ENCODE results near the gene NID2.

The NID2 gene

DNA sequence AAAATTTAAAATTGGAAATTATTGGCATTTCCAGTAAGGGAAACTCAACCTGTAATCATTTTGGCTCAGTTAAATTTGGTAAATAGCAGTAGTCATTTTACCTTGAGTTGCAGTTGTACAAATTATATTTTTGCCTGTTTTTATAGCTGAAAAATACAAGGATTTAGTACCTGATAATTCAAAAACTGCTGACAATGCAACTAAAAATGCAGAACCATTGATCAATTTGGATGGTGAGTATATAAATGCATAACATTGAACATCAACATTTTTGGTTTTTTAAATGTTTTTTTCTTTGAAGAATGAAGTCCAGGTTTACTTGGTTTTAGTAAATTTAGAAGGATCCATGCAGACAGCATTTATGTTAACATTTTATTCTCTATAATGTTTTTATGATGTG is 70.5 kb downstream of the NID2 start:
- DNase-seq, result no peak

DNA sequence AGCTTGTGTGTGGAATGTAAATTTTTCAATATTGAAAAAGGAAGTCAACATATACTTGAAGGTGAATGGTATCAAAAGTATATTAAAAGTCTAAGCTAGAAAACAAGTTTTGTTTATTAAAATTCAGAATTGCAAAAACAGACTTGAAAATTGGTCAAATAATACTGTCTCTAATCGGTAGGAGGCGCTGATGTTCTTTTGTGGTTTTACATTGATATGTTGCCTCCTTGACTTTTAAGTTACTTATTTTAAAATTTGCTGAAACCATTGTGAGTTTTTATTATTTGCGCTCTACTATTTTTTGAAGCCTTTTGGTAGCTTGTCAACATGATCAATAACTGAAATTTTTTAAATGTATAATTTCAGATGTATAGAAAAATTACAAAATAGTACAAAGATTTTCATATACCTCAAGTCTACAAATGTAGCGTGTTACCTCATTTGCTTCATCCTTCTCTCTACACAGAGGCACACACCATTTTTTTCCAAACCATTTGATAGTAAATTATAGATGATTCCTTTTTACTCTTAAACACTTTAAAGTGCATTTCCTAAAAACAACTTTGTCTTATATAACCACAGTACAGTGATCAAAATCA is 72.6 kb downstream of the NID2 start:
- no peak for DNase-seq

DNA sequence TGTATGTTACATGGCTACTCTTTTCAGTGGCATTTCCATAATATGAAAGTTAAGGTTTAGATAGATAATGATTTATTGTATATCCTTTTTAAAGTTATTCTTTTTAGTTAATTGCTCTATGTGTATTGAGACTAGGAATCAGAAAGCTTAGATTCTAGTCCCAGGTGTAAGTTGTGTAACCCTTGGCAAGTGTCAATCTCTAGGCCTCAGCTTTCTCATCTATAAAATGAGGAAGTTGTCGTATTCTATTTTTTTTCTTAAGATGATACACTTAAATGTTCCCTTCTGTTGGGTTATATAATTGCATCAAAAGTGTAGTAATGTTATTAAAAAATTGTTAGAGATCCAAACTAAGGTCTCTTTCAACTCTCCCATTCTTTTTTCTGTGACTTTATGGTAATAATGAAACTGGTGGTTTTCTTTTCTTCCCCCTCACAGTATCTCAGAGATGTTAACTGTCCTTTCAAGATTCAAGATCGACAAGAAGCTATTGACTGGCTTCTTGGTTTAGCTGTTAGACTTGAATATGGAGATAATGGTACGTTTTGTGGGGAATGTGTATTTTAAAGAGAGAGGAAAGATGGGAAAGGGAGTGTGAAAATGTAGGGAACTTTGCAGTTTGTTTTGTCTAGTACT is 75.5 kb downstream of the NID2 start:
- DNase-seq, result no peak

DNA sequence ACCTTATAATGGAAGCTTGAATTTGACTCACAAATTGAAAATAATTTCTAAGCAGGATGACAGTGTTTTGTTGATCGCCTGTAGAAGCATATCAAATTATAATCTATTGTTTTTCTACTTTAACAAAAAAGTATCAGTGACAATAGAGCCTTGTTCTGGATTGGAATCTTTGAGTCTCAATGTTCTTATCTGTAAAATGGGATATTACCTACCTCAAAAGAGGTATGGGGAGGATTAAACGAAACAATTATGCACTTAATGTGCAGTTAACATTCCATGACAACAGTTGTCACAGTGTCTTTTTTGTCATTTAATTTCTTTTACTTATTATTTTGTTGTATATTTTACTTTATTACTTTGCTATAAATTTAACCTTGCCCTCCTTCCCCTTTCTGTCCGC is 78.4 kb downstream of the NID2 start:
- DNase-seq, result no peak

DNA sequence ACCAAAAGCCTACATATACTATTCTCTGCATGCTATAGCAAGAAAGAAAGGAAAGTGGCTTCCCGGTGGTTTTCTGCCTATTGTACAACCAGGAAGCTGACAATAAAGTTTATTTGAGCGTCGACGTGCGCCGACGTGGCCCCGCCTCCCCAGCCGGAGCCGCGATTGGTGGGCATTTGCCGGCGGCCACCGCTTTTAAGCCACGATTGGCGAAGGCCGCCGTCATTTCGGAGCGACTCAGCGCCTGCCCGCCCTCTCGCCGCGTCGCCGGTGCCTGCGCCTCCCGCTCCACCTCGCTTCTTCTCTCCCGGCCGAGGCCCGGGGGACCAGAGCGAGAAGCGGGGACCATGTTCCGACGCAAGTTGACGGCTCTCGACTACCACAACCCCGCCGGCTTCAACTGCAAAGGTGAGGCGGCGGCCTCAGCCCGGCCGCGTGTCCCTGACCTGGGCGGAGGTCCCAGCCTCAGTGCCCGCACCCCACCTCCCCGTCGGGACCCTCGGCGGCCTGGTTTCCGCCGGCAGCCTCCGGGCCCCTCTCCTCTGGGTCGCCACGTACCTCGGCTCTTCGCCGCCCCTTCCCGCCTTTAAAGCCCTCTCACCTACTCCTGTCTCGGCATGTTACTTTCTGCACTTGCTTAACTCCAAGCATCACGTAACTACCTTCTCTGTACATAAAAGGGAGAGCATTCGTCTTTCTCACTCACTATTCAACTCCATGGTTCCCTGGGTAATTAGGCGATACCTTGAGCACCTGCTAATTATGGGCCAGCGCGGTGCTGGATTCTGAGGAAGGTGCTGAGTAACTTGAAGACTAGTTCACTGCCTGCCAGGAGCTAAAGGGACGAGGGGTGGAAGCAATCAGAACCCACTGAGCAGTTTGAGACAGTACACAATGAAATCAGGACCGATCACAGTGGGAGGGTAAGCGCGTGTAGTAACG is 79.3 kb downstream of the NID2 start, which contains the start of gene RTRAF:
TSS of gene RTRAF (plus strand) at position 254 of the 942 bp plus-strand sequence. CDS start at position 348, 94 bp downstream.
- DNase-seq, result peak; percentile 84

DNA sequence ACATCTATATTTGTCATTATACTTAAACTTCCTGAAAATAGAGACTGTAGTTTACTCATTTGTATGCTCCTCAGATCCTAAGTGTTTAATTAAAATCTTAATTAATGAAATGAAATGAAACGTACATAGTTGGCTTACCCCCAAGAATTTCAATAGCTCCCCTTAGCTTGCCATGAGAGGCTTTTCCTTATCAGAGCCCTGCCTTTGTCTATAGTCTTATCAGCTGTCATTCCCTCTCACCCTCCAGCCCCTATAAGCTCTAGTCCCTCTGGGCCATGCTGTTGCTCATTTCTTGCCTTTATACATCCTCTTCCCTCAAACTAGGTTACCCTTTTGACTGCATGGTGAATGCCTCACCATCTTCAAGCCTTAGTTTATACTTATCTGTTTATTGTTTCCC is 80.6 kb downstream of the NID2 start:
- no peak for DNase-seq

DNA sequence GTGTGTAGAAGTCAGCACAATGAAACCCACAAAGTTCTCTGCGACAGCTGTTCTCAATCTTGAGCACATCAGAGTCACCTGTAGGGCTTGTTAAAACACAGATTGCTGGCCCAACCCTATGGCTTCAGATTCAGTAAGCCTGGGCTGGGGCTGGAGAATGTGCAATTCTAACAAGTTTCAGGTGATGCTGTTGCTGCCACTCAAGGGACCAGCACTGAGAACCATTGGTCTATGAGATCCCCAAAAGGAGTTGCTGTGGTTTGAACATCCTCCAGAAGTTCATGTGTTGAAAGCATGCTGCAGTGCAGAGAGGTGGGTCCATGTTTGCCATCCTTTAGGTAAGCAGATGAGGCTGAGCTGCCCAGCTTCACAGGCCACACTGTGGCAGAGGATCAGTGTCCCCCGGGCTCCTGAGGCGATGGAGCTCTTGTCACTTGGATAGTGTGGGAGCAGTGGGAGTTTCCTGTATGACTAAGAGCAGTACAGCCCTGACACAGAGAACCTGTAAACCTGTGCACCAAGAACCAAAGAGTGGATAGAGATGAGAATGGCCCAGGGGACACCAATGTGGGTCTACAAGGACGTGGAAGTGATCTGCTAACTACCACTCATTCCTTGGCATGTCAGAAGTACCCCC is 87.5 kb downstream of the NID2 start:
- DNase-seq, result no peak

DNA sequence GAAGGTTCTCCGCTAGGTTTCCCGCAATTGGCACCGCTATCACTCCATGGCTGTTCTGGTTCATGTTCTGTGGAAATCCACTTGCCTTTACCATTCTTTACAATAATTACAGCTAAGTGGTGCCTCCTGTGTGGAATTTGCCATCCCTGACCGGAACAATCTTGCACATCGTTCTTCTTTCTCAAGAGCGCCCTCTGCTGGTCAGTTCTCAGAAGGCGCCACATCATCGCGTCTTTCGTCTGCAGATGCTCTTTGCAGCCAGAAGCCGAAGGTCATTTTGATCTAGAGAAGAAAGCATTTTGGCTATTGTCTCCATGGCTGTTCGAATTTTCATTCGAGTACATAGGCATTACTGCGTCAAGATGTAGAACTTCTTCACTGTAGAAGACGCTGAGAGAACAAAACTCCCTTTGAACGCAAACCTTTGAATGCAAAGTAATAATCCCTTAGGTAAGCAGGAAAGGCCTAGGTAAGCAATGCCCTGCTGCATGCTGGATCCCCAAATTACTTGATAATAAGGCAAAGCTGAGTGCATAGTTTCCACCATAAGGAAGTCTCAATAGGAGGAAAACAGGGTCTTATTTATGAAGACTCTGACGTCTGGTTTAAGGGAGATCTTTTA is 89.7 kb downstream of the NID2 start:
- DNase-seq, result peak; percentile 59

DNA sequence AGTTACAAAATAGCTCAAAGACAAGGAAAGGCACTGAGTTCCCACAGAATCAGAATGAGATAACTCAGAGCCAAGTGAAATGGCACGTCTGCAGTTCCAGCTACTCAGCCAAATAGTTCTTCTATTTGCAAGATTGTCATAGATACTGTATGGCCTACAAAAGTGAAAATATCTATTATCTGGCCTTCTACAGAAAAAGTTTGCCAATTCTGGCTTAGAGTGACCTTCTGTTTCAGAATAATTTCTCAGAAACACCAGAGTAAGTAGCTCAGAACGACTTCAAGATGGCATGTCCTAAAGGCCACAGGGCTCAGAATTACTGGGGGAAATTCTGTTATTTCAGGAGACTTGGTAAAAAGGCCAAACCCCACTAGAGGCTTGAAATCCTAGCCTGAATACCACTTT is 90.2 kb downstream of the NID2 start:
- no peak for DNase-seq

DNA sequence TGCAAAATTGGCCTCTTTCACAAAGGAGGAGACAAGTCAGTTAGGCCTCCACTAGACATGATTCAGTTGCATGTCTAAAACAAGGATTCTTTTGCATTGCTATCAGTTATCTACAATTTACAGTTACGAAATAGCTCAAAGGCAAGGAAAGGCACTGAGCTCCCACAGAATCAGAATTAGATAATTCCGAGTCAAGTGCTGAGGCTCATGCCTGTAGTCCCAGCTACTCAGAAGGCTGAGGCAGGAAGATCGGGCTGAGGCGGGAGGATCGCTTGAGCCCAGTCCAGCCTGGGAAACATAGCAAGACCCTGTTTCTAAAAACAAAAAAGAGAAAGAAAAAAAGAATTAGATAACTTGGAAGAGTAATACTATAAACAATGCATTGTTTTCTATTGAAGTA is 91.8 kb downstream of the NID2 start:
- peak; percentile 82 for DNase-seq

DNA sequence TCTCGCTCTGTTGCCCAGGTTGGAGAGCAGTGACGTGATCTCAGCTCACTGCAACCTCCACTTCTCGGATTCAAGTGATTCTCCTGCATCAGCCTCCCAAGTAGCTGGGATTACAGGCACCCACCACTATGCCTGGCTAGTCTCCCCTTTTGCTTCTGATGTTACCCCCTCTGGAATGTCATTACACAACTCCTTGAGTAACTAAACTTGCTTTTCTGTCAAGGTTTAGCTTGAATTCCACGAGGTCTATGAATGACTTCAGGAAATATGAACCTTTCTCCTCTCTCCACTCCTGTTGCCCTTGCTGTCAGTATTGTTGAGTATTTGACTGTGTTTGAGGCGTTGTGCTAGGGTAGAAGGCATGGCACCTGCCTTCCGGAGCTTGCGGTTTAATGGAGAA is 96.3 kb downstream of the NID2 start:
- DNase-seq, result no peak

DNA sequence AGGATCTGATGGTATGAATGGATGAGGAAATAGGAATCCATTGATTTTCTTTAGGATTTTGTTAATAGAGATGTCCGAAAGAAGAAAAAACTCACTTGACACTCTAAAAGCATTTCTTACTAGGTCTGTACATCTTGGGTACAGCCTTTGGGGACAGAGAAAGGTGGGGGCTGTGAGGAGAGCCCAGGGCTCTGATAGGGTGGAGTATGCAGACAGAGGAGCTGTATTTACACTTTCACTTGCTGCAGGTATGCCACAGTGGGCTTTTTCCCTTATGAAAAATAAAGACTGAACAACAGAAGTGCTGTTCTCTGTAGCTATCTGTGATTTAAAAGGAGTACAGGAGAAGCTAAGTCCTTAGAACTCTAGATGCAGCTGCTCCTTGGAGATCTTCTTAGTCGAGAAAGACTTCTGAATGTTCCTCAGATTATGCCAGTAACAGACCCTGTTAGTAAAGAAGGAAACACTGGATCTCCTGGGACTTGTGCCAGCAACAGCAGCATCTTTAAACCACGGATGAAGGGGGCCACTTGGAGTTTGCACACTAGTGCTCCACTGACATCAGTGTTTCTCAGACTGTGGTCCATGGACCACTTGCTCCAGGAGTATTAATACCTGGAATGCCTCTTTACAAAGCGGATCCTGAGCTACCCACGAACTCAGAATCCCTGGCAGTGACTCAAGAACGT is 98.9 kb downstream of the NID2 start:
- DNase-seq, result no peak

DNA sequence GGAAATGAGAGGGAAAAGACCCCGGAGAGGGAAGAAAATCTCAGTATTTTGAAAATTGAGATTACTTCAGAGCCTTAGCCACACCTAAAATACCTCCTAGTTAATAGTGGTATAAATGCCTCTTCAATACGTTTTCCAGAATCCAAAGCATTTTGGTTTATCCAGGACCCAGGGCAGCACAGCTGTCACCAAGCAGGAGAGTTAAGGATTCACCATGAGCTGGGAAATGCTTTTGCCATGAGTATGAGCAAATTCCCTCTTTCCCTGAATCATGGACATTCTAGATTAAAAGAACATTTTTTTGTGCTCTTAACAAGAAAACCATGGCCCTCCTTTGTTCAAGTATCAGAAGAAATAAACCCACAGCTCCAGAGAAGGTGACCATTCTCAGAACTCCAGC is 101.3 kb downstream of the NID2 start:
- no peak for DNase-seq

DNA sequence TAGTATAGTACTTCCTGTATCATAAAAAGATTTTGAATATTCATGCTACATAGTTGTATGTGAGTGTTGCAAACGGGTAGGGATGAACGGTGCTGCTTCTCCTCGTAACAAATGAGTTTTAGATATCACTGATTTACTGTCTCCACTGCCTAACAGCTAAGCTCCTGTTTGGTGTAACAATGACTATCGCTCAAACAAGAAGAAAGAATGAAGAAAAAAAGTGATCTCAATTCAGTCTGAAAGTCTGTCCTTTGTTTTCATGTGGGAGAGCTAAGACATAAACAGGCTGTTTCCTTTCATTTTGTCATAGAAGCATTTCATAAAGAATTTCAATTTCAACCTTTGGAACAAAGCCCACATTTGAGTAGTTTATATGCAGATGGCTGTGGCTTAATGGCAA is 105.6 kb downstream of the NID2 start:
- DNase-seq, result no peak

DNA sequence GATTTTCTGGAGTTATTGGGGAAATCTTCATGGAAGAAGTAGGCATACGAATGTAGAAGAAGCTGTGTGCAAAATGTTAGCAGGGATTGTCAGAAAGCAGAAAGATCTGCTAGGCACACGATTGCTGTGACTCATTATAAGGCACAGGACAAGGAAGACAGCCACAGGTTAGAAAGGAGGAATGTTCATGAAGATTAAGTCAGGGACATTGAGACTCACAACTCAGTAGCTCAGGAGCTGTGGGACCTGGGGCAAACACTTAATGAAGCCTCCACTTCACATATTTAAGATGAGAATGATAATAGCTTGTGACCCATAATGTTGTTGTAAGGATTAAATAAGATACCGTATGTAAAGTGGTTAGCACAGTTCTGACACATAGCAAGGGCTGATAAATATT is 106.1 kb downstream of the NID2 start:
- no peak for DNase-seq

DNA sequence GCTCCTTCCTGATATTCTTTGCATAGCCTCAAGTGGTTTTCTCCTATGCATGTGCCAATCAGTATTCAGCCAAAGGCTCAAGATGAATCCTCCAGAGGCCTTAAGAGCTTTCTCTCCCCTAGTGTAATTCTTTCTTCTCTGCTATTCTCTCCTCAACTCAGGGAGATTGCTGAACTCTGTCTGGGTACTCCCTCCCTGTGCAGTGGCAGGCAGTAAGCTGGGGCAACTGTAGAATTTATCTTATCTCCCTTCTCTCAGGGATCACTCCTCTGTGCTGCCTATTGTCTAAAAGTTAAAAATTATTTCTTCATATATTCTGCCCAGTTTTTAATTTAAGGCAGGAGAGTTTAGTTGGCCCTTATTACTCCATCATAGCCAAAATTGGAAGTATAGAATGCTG is 108.0 kb downstream of the NID2 start:
- DNase-seq, result no peak

DNA sequence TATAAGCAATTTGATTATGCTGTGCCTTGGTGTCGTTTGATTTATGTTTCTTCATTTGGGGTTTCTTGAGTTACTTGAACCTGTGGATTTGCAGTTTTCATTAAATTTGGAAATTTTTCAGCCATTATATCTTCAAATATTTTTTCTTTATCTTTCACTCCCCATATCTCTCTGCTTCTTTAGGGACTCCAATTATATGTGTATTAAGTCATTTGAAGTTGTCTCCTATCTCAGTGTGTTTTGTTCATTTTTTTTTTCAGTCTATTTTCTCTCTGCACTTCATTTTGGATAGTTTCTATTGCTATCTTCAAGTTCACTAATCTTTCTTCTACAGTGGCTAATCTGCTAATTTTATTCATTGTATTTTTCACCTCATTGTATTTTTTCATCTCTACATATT is 108.9 kb downstream of the NID2 start:
- DNase-seq, result no peak

DNA sequence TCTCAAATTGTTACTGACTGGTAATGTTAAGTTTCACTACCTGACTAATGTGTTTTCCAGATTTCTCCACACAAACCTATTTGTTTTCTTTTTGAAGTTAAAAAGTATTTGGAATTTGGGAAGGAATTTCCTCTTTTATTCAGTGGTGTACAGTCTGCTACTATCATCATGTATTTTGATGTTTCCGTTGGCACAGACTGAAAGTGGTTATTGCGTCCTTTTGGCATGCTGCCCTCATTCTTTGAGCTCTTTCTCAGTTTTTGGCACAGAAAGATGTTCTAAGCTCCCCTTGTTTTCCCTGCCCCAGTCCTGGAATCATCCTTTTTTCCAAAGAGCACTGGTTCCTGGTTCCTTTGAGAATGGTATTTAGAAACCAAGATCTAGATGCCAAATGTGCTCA is 110.9 kb downstream of the NID2 start:
- DNase-seq, result peak; percentile 72

Measured in NCI-H226 (cell line).